Neural progenitor cell (in vitro differentiated cells): Measurements from ENCODE around the gene NINJ2.

Experiments used
- CTCF ChIP-seq: fragments of 200-600 bp; sonication (generic); IDR thresholded peaks from 2 replicates; pipeline ENCODE4 v1.5.1; 2017; ENCODE audit warnings: antibody characterized with exemption, mild to moderate bottlenecking
- EZH2 ChIP-seq: fragments of 200-600 bp; sonication (generic); IDR thresholded peaks from 2 replicates; pipeline ENCODE4 v1.6.1; 2017; ENCODE audit warnings: antibody characterized with exemption, mild to moderate bottlenecking, moderate library complexity

GRCh38 chr12:580813-581212 lies 82.4 kb downstream of the NINJ2 start:
- TF ChIP-seq CTCF (no peak), EZH2 (no peak)
